Stimulated activated naive CD8-positive, alpha-beta T cell treated with anti-CD3 and anti-CD28 coated beads, Interleukin-15, Interleukin-2, amounts not matched to agents 100 U/mL and 50 U/mL, for 24 hours (primary cell): ENCODE results near the gene EMX1.
"Not testable (repeated sequence)": the region's sequence is repeated elsewhere in the genome, so short reads cannot be mapped to it uniquely, and the experiment has no call there.

Experiments used
- ATAC-seq: fragments of 150-1000 bp; cut with Tn5 transposase; one replicate; pipeline ENCODE4 v1.10.0; 2021
- DNase-seq: peaks from one replicate; pipeline ENCODE4 v3.0.0; 2021

EMX1 gene

GRCh38 chr2:72900191-72900825 is 17.0 kb upstream of the EMX1 start:
- no peak for ATAC-seq
- no peak for DNase-seq

- ATAC-seq (no peak), DNase-seq (no peak)
Measured at GRCh38 chr2:72901426-72901825, 15.9 kb upstream of the EMX1 start.

- DNase-seq, ATAC-seq: not testable (repeated sequence)
Measured at GRCh38 chr2:72907369-72907768, 9.9 kb upstream of the EMX1 start.

- DNase-seq (no peak), ATAC-seq (no peak)
Measured at GRCh38 chr2:72908741-72909140, 8.6 kb upstream of the EMX1 start.

- DNase-seq = no peak
- ATAC-seq = no peak
Measured at GRCh38 chr2:72911256-72911655, 6.1 kb upstream of the EMX1 start.

- DNase-seq = no peak
- no peak for ATAC-seq
Measured at GRCh38 chr2:72913486-72914205, 3.7 kb upstream of the EMX1 start.

- no peak for ATAC-seq
Measured at GRCh38 chr2:72914206-72914559, 3.1 kb upstream of the EMX1 start.

GRCh38 chr2:72914589-72915319 is 2.6 kb upstream of the EMX1 start:
- ATAC-seq (no peak), DNase-seq (no peak)

More at GRCh38 chr2:72914206-72914559, 3.1 kb upstream of the EMX1 start:
- no peak for DNase-seq

GRCh38 chr2:72915320-72915906 is 1.9 kb upstream of the EMX1 start:
- DNase-seq (no peak), ATAC-seq (no peak)

GRCh38 chr2:72915907-72916742 is 1.2 kb upstream of the EMX1 start:
- DNase-seq = peak; percentile 54
- peak; percentile 47 for ATAC-seq

GRCh38 chr2:72916743-72917137 is 579 bp upstream of the EMX1 start:
- DNase-seq (no peak), ATAC-seq (no peak)

- ATAC-seq (no peak), DNase-seq (no peak)
Measured at GRCh38 chr2:72917877-72918553, 696 bp downstream of the EMX1 start.

GRCh38 chr2:72919414-72920317 is 2.3 kb downstream of the EMX1 start:
- ATAC-seq (no peak), DNase-seq (no peak)

- DNase-seq (peak; percentile 35), ATAC-seq (peak; percentile 10)
Measured at GRCh38 chr2:72920318-72921087, 3.2 kb downstream of the EMX1 start.

- DNase-seq = no peak
- no peak for ATAC-seq
Measured at GRCh38 chr2:72921088-72921851, 4.0 kb downstream of the EMX1 start.

- DNase-seq (no peak), ATAC-seq (no peak)
Measured at GRCh38 chr2:72921853-72922252, 4.5 kb downstream of the EMX1 start.

- DNase-seq (no peak), ATAC-seq (peak; percentile 9)
Measured at GRCh38 chr2:72923833-72924352, 6.6 kb downstream of the EMX1 start.
